ENCODE data around the gene TIMM13.
"Not testable (repeated sequence)": the region's sequence is repeated elsewhere in the genome, so short reads cannot be mapped to it uniquely, and the experiment has no call there.

TIMM13 gene

GRCh38 chr19:2431318-2432055 is 4.1 kb upstream of the TIMM13 start:
- DNase-seq (ENCODE audit: low read depth): no peak

DNA sequence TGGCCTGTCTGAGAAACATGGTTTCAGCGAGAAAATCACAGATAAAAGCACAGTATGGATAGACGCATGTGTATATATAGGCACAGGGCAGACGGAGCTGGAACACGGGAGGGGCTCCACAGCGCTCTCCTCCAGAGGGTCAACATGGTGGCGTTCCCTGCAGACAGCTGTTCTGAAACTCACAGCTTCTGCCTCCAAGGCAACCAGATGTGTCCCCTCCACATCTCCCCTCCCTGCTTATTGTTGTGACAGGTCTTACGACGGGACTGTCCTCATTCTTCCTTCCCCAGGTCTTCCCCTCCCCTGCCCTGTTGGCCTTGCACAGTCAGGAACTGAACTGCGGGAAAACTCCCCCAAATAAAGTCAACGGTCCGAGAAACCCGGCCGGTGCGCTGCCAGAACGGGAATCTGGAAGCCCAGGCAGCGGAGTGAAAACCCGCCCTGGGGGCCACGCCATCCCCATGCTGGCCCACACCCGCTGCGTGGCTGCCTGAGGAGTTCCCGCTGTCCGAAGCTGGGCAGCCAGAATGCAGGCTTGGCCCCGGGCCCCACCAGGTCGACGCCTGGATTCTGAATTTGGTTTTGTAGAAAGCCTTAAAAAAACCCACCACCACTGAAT is 2.6 kb upstream of the TIMM13 start:
- no peak for DNase-seq (ENCODE audit: low read depth)

GRCh38 chr19:2428756-2429711 is 1.6 kb upstream of the TIMM13 start:
- no peak for DNase-seq (ENCODE audit: low read depth)

- DNase-seq (ENCODE audit: low read depth): no peak
Measured at GRCh38 chr19:2428321-2428690, 920 bp upstream of the TIMM13 start.

- no peak for DNase-seq (ENCODE audit: low read depth)
Measured at GRCh38 chr19:2426611-2427428, 566 bp downstream of the TIMM13 start.

DNA sequence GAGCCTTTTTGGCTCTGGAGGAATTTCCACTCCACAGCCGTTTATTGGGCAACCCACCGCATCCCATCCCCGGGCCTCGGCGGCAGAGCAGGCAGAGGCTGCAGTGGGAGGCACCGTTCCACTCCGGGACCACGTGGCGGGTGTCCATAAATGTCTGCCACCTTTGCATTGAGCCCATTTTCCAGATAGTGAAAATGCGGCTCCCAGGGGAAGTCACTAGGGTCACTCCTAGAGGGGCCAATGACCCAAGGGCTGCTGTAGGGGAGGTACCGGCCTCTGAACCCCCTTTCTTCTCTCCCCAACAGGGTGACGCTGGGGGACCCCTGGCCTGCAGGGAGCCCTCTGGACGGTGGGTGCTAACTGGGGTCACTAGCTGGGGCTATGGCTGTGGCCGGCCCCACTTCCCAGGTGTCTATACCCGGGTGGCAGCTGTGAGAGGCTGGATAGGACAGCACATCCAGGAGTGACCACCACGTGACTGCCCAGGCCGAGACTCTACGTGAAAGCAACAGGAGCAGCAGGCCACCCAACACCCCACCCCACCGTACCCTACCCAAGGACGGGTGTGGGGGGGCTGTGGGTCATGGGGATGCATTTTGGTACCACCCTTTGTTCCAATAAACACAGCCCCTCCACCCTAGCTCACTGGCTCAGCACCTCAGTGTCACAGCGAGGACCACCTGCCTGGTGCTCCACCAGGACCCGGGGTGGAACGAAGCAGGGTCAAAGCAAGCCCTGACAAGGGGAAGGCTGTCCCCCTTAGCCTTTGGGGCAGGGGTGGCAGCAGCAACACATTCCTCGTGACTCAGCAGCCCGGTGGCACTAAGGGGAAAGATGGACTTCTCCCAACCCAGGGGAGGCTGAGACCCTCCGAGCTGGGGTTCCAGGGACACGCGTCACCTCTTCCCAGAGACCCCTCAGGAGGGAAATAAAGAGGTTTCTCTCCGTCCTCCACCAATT is 1.5 kb downstream of the TIMM13 start:
- DNase-seq (ENCODE audit: low read depth): no peak

DNA sequence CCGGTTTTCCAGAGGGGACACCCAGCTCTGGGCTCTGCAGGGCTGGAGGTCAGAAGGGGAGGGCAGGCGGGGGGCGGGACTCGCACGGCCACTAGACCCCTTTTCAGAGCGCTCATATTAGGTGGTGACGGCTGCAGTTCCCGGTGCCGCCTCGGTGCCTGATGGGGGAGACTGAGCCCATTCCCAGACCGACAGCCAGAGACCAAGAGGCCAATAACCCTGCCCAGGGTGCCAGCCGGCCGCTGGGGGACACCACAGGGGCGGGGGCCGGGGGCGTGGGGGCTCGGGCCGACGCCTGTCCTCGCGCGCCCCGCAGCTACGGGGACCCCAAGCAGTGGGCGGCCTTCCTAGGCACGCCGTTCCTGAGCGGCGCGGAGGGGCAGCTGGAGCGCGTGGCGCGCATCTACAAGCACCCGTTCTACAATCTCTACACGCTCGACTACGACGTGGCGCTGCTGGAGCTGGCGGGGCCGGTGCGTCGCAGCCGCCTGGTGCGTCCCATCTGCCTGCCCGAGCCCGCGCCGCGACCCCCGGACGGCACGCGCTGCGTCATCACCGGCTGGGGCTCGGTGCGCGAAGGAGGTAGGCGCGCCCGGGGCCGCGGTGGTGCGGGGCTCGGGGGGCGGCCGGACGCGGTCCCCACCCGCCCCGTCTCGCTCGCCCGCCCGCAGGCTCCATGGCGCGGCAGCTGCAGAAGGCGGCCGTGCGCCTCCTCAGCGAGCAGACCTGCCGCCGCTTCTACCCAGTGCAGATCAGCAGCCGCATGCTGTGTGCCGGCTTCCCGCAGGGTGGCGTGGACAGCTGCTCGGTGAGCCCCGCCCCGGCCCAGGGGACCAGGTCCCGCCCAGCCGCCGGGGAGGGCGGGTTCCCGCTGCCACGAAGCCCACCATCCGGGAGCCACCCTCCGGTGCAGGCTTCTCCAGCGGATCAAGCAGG is 2.4 kb downstream of the TIMM13 start:
- no peak for DNase-seq (ENCODE audit: low read depth)

- DNase-seq (ENCODE audit: low read depth): no peak
Measured at GRCh38 chr19:2423915-2424685, 3.3 kb downstream of the TIMM13 start.

- no peak for DNase-seq (ENCODE audit: low read depth)
Measured at GRCh38 chr19:2423071-2423914, 4.1 kb downstream of the TIMM13 start.

GRCh38 chr19:2421581-2422306 is 5.6 kb downstream of the TIMM13 start:
- DNase-seq (ENCODE audit: low read depth): no peak

DNA sequence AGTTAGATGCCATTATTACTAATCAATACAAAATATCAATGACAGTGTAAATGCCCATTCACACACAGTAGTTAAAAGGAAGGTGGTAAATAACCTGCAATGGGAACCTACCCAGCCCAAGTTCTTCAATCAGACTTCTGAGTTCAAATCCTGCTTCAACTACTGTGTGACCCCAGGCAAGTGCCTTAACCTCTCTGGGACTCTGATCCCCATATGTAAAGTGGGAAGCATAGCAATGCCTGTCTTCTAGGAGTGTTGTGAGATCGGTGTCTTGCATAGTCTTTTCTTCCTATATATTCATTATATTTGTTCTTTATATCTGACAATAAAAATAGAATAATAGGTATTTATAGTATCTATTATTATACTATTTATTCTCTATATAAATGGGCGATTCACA is 6.9 kb downstream of the TIMM13 start:
- DNase-seq (ENCODE audit: low read depth): no peak

GRCh38 chr19:2419754-2420153 is 7.6 kb downstream of the TIMM13 start:
- DNase-seq (ENCODE audit: low read depth): no peak

GRCh38 chr19:2417881-2418406 is 9.4 kb downstream of the TIMM13 start:
- no peak for DNase-seq (ENCODE audit: low read depth)

DNA sequence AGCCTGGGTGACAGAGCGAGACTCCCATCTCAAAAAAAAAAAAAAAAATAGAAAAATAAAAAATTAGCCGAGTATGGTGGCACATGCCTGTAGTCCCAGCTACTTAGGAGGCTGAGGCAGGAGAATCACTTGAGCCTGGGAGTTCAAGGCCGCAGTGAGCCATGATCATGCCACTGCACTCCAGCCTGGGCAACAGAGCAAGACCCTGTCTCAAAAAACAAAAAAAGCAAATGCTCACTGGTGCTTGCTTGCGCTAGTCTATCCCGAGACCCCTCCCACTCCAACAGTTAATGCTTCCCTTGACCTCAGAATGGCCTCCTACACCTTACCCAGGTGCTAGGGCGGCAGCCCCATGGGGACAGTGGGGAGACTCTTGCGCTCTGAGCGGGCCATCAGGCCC is 9.9 kb downstream of the TIMM13 start:
- DNase-seq (ENCODE audit: low read depth): not testable (repeated sequence)

GRCh38 chr19:2416321-2417097 is 10.9 kb downstream of the TIMM13 start:
- DNase-seq (ENCODE audit: low read depth): no peak

DNA sequence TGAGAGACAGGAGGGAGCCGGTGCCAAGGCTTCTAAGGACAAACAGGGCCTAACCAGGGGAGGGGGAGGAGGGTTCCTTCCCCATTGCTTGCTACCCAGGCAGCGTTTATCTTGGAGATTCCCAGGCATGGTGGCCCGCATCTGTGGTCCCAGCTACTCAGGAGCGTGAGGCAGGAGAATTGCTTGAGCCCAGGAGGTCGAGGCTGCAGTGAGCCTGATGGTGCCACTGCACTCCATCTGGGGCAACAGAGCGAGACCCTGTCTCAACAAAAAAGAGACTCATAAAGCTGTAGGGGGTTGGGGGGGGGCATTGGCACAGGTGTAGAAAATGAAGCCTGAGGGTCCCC is 11.4 kb downstream of the TIMM13 start:
- no peak for DNase-seq (ENCODE audit: low read depth)

Data from activated gamma-delta T cell treated with anti-CD3 and anti-CD28 coated beads, Interleukin-2, amount 50 U/mL, for 16 hours (primary cell).